WTC11 (cell line): ENCODE results near the gene NIN. TPM values are rescaled to one million over a fixed set of nuclear protein-coding genes. Genes with fewer than 3 reads are reported as not detected.
A peak's percentile ranks its signal among the peaks of the same experiment; 100 is the strongest.

Source experiments
- ATAC-seq: fragments of 200-7000 bp; cut with Tn5 transposase; 2 replicates; pipeline ENCODE4 v1.10.0; 2021; ENCODE audit warnings: mild to moderate bottlenecking, moderate library complexity
- CTCF ChIA-PET: fragments of 300-600 bp; sonication (Branson Sonifier 250); formaldehyde crosslinking; loops from one replicate; lab custom pipeline; 2021; ENCODE audit warnings: antibody characterized with exemption; lab: Charles Lee
- POLR2A ChIA-PET: fragments of 350-600 bp; sonication (Branson Sonifier 250); formaldehyde crosslinking; loops from one replicate; lab custom pipeline; 2021; ENCODE audit warnings: antibody characterized with exemption; lab: Charles Lee
- DNase-seq: peaks from one replicate; pipeline ENCODE4 v3.0.0; 2021; ENCODE audit warnings: low spot score
- H3K27ac Mint-ChIP-seq: 2 replicates; pipeline ENCODE4 v1.8.0; 2021; ENCODE audit warnings: mixed read lengths
- H3K27me3 Mint-ChIP-seq: 2 replicates; pipeline ENCODE4 v1.8.0; 2021; ENCODE audit warnings: low read depth, mild to moderate bottlenecking, moderate library complexity, mixed read lengths
- H3K36me3 Mint-ChIP-seq: 2 replicates; pipeline ENCODE4 v1.8.0; 2021; ENCODE audit warnings: mixed read lengths
- H3K4me1 Mint-ChIP-seq: 2 replicates; pipeline ENCODE4 v1.8.0; 2022; ENCODE audit warnings: mixed read lengths
- H3K4me3 Mint-ChIP-seq: 2 replicates; pipeline ENCODE4 v1.8.0; 2021; ENCODE audit warnings: mild to moderate bottlenecking, moderate library complexity, mixed read lengths
- H3K9me3 Mint-ChIP-seq: 2 replicates; pipeline ENCODE4 v1.8.0; 2021; ENCODE audit warnings: mixed read lengths
- CREM ChIP-seq: sonication (generic); formaldehyde crosslinking; IDR thresholded peaks from 2 replicates; pipeline ENCODE4 v1.8.1; 2022; ENCODE audit warnings: mild to moderate bottlenecking, missing genetic modification reagents, moderate library complexity
- ELF4 ChIP-seq: sonication (generic); formaldehyde crosslinking; IDR thresholded peaks from 2 replicates; pipeline ENCODE4 v1.8.1; 2022; ENCODE audit warnings: low read depth, mild to moderate bottlenecking, moderate library complexity, missing genetic modification reagents
- FOXK1 ChIP-seq: sonication (generic); formaldehyde crosslinking; IDR thresholded peaks from 2 replicates; pipeline ENCODE4 v1.8.0; 2022; ENCODE audit warnings: mild to moderate bottlenecking, moderate library complexity, missing genetic modification reagents
- GABPB1 ChIP-seq: sonication (generic); formaldehyde crosslinking; IDR thresholded peaks from 2 replicates; pipeline ENCODE4 v1.8.1; 2023; ENCODE audit warnings: mild to moderate bottlenecking, missing genetic modification reagents
- HMGA2 ChIP-seq: fragments of 250-450 bp; sonication (Bioruptor Pico); IDR thresholded peaks from 2 replicates; pipeline ENCODE4 v1.4.0; 2021; ENCODE audit warnings: mild to moderate bottlenecking, moderate library complexity
- HMGXB4 ChIP-seq: sonication (generic); formaldehyde crosslinking; IDR thresholded peaks from 2 replicates; pipeline ENCODE4 v1.8.1; 2023; ENCODE audit warnings: mild to moderate bottlenecking, moderate library complexity, missing genetic modification reagents
- JUN ChIP-seq: sonication (generic); formaldehyde crosslinking; IDR thresholded peaks from 2 replicates; pipeline ENCODE4 v1.8.0; 2023; ENCODE audit warnings: mild to moderate bottlenecking, missing genetic modification reagents
- MXD4 ChIP-seq: fragments of 250-450 bp; sonication (Bioruptor Pico); IDR thresholded peaks from 2 replicates; pipeline ENCODE4 v1.8.0; 2021; ENCODE audit warnings: mild to moderate bottlenecking, moderate library complexity, borderline replicate concordance
- MYBL2 ChIP-seq: sonication (generic); formaldehyde crosslinking; IDR thresholded peaks from 2 replicates; pipeline ENCODE4 v1.8.1; 2023; ENCODE audit warnings: mild to moderate bottlenecking, moderate library complexity, missing genetic modification reagents
- NFATC4 ChIP-seq: fragments of 250-450 bp; sonication (Bioruptor Pico); IDR thresholded peaks from 2 replicates; pipeline ENCODE4 v1.9.0; 2021; ENCODE audit warnings: mild to moderate bottlenecking
- NFYB ChIP-seq: sonication (generic); formaldehyde crosslinking; conservative IDR thresholded peaks from 2 replicates; pipeline ENCODE4 v1.8.0; 2022; ENCODE audit warnings: low read depth, missing genetic modification reagents
- PRDM15 ChIP-seq: sonication (generic); formaldehyde crosslinking; IDR thresholded peaks from 2 replicates; pipeline ENCODE4 v1.8.0; 2022; ENCODE audit warnings: missing genetic modification reagents
- PRRX2 ChIP-seq: fragments of 250-450 bp; sonication (Bioruptor Pico); IDR thresholded peaks from 2 replicates; pipeline ENCODE4 v1.8.0; 2021; ENCODE audit warnings: mild to moderate bottlenecking
- RELA ChIP-seq: sonication (generic); formaldehyde crosslinking; IDR thresholded peaks from 2 replicates; pipeline ENCODE4 v1.8.1; 2022; ENCODE audit warnings: missing genetic modification reagents, mild to moderate bottlenecking, borderline replicate concordance
- USF1 ChIP-seq: sonication (generic); formaldehyde crosslinking; IDR thresholded peaks from 2 replicates; pipeline ENCODE4 v1.8.0; 2022; ENCODE audit warnings: mild to moderate bottlenecking, missing genetic modification reagents
- ZBTB21 ChIP-seq: sonication (generic); formaldehyde crosslinking; IDR thresholded peaks from 2 replicates; pipeline ENCODE4 v1.8.1; 2023; ENCODE audit warnings: mild to moderate bottlenecking, missing genetic modification reagents, borderline replicate concordance
- ZMAT4 ChIP-seq: fragments of 250-450 bp; sonication (Bioruptor Pico); IDR thresholded peaks from 2 replicates; pipeline ENCODE4 v1.9.0; 2021; ENCODE audit warnings: mild to moderate bottlenecking
- ZNF121 ChIP-seq: sonication (generic); formaldehyde crosslinking; IDR thresholded peaks from 2 replicates; pipeline ENCODE4 v1.8.0; 2023; ENCODE audit warnings: missing genetic modification reagents
- ZNF232 ChIP-seq: sonication (generic); formaldehyde crosslinking; IDR thresholded peaks from 2 replicates; pipeline ENCODE4 v1.8.0; 2022; ENCODE audit warnings: mild to moderate bottlenecking, missing genetic modification reagents
- ZNF263 ChIP-seq: sonication (generic); formaldehyde crosslinking; IDR thresholded peaks from 2 replicates; pipeline ENCODE4 v1.8.1; 2022; ENCODE audit warnings: low read depth, mild to moderate bottlenecking, moderate library complexity, missing genetic modification reagents
- ZNF512 ChIP-seq: sonication (generic); formaldehyde crosslinking; IDR thresholded peaks from 2 replicates; pipeline ENCODE4 v1.8.1; 2022; ENCODE audit warnings: missing genetic modification reagents, borderline replicate concordance
- ZNF671 ChIP-seq: fragments of 250-450 bp; sonication (Bioruptor Pico); IDR thresholded peaks from 2 replicates; pipeline ENCODE4 v1.8.0; 2021; ENCODE audit warnings: mild to moderate bottlenecking
- total RNA-seq: library from RNA; stranded (reverse); gene quantifications from 3 replicates; pipeline ENCODE4 v1.2.3, GENCODE V29; 2021
- TF ChIP-seq, protein P1 (sequence below): sonication (generic); formaldehyde crosslinking; IDR thresholded peaks from 2 replicates; pipeline ENCODE4 v1.8.1; 2023; ENCODE audit warnings: mild to moderate bottlenecking, missing genetic modification reagents, moderate library complexity

Gene NIN
- total RNA-seq, 1 experiment from 2014 or later = 23.8 TPM

DNA sequence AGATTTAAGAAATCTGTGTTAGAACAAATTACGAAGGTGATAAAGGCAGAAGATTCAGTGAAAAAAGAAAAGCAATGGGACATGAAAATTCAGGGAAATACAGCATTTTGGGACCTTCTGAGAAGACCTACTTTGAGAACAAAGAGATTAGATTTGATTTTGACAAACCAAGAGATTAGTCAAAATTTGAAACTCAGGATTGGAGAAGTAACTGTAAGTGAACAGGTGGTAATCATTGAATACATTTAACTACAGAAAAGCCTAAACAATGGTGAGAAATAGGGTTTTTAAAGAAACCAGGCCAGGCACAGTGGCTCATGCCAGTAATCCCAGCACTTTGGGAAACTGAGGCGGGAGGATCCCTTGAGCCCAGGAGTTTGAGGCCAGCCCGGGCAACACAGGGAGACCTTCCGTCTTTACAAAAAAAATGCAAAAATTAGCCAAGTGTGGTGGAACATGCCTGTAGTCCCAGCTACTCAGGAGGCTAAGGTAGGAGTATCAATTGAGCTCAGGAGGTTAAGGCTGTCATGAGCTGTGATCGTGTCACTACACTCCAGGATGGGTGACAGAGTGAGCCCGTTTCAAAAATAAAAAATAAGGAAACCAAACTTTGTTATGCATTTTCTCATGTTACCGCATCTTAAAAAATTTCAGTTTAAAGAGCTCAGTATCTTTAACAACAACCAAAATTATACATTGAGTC is 154.0 kb downstream of the NIN start (continued):
- no peak for TF ChIP-seq HMGXB4 (CRISPR knock-in tag)
- TF ChIP-seq, all 79 proteins: peak for 0

GRCh38 chr14:50675597-50675996 is 155.4 kb downstream of the NIN start:
- TF ChIP-seq MYBL2 (CRISPR knock-in tag) (no peak), ZNF671 (CRISPR knock-in tag) (no peak), ZNF121 (CRISPR knock-in tag) (no peak), USF1 (CRISPR knock-in tag) (no peak), RELA (CRISPR knock-in tag) (no peak), JUN (CRISPR knock-in tag) (no peak)
- ATAC-seq = no peak
- no peaks in the 10 kb centered on the region for H3K9me3 Mint-ChIP-seq
- ChIA-PET CTCF (no interaction called here), POLR2A (no interaction called here)
- no peak overlapping the region for H3K4me3 Mint-ChIP-seq
- H3K36me3 Mint-ChIP-seq = no peaks in the 10 kb centered on the region
- DNase-seq = no peak
- H3K4me1 Mint-ChIP-seq = peaks cover 15% of the 10 kb centered on the region
- no peak overlapping the region for H3K27ac Mint-ChIP-seq
- H3K27me3 Mint-ChIP-seq = no peaks in the 10 kb centered on the region

GRCh38 chr14:50670866-50671256 is 160.1 kb downstream of the NIN start:
- TF ChIP-seq PRDM15 (CRISPR knock-in tag) (no peak), GABPB1 (no peak), ZNF512 (CRISPR knock-in tag) (no peak), MYBL2 (CRISPR knock-in tag) (no peak), RELA (CRISPR knock-in tag) (no peak), ZMAT4 (CRISPR knock-in tag) (no peak), HMGXB4 (CRISPR knock-in tag) (no peak), ZNF263 (no peak), CREM (no peak), NFYB (CRISPR knock-in tag) (no peak), HMGA2 (no peak), ELF4 (no peak), ZBTB21 (CRISPR knock-in tag) (no peak), MXD4 (CRISPR knock-in tag) (no peak), NFATC4 (CRISPR knock-in tag) (no peak), ZNF232 (CRISPR knock-in tag) (no peak), PRRX2 (no peak), FOXK1 (no peak)
- TF ChIP-seq, protein P1, sequence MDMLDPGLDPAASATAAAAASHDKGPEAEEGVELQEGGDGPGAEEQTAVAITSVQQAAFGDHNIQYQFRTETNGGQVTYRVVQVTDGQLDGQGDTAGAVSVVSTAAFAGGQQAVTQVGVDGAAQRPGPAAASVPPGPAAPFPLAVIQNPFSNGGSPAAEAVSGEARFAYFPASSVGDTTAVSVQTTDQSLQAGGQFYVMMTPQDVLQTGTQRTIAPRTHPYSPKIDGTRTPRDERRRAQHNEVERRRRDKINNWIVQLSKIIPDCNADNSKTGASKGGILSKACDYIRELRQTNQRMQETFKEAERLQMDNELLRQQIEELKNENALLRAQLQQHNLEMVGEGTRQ (CRISPR knock-in tag) = no peak
- TF ChIP-seq, all 79 proteins: peak for 0
- no peak overlapping the region for H3K27ac Mint-ChIP-seq
- H3K36me3 Mint-ChIP-seq = no peaks in the 10 kb centered on the region
- ATAC-seq = no peak
- CTCF ChIA-PET = interaction anchor here (1.8 kb wide), 1 partner anchor 111 kb away, joined by 4 read pairs; the partner anchor contains the start of gene ATL1
- H3K27me3 Mint-ChIP-seq = no peaks in the 10 kb centered on the region
- no peak for DNase-seq
- no peaks in the 10 kb centered on the region for H3K9me3 Mint-ChIP-seq
- peak overlapping the region; percentile 18; the same call in 1 of the 2 replicates for H3K4me3 Mint-ChIP-seq
- POLR2A ChIA-PET = no interaction called here
- H3K4me1 Mint-ChIP-seq = peaks cover 9% of the 10 kb centered on the region
